Stimulated activated CD8-positive, alpha-beta memory T cell treated with anti-CD3 and anti-CD28 coated beads, Interleukin-4, amount 100 ng/mL, for 48 hours (primary cell): ENCODE data around the gene NANOS3.
A peak's percentile ranks its signal among the peaks of the same experiment; 100 is the strongest.

ENCODE experiments used
- DNase-seq: peaks from one replicate; pipeline ENCODE4 v3.0.0-alpha.2; 2020

Gene NANOS3

DNA sequence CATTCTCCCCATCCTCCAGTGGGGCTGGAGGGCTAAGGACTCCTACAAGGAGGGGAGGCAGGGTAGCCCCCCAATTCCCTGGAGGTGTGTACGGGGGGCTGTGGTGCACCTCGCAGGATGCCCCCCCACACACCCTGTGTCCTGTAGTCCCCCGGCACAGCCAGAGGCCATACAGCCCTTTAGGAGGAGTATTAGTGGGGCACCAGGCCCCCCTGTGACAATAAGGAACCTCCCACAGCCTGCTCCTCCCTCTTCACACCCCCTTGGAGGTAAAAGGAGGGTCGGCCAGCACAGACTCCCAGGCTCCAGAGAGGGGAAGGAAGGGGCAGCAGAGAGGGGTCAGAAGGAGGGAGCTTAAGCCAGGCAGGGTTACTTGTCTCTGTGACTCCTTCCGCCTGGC lies at the start of gene NANOS3:
Gene NANOS3, plus strand, starts transcription at position 301 of the 400 bp plus-strand sequence. CDS start 115 bp downstream, outside the sequence.
- no peak for DNase-seq

DNA sequence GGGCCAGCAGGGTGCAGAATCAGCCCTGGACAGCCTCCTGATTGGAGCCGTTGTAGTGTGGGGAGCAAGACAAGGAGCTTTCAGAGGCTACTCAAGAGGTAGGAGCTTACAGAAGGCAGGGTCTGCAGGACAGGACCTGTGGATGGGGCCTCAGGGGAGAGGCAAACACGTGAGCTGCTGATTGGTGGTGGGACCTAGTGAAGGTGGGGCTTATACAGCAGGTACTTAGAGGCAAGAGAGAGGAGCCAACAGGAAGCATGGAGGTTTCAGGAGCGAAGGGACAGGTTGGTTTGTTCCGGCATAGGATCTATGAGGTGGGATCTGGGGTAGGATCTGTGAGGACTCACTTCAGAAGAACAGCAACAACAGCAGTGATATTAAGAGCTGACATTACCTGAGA lies 49.3 kb upstream of the NANOS3 start:
- DNase-seq: no peak

DNA sequence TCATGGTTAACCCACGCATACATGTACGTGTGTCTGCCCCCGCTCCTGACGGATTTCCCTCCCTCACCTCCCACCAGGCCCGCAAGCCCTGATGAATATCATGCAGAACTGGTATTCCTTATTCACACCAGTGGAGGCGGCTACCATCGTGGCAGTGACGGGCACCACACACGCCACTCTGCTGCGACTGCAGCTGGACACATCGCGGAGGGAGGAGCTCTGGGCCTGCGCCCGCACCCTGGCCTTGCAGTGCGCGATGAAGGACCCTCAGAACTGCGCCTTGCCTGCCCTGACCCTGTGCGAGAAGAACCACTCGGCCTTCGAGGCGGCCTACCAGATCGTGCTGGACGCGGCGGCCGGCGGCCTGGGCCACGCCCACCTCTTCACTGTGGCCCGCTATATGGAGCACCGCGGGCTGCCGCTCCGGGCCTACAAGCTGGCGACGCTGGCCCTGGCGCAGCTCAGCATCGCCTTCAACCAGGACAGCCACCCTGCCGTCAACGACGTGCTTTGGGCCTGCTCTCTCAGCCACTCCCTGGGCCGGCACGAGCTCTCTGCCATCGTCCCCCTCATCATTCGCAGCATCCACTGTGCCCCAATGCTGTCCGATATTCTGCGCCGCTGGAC lies 46.7 kb upstream of the NANOS3 start:
- no peak for DNase-seq

DNA sequence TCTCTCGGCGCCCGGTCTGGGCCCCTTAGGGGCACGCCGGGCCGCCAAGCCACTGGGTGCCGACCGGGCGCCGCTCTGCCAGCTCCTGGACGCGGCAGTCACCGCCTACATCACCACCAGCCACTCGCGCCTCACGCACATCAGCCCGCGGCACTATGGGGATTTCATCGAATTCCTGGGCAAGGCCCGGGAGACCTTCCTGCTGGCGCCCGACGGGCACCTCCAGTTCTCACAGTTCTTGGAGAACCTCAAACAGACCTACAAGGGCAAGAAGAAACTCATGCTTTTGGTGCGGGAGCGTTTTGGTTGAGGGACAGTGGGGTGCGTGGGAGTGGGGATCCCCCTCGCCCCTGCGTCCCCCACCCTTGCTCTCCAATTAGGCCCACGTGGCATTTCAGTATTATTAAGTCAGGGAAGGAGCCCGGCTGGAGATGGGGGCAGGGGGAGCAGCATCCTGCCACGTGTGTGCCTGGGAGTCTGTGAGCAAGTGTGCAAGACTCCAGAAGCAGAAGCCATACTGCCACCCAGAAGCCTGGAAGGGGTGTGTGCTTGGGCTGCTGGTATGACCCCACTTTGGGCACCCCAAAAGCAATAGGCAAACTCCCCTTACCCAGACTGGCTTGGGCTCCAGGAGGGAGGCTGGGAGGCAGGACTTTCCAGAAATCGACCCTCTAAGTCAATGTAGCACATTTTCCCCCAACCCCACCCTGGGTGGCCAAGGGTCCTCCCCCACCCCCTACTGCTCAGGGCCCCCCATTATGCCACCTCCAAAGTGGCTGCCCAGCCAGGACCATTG lies 46.0 kb upstream of the NANOS3 start:
- no peak for DNase-seq

DNA sequence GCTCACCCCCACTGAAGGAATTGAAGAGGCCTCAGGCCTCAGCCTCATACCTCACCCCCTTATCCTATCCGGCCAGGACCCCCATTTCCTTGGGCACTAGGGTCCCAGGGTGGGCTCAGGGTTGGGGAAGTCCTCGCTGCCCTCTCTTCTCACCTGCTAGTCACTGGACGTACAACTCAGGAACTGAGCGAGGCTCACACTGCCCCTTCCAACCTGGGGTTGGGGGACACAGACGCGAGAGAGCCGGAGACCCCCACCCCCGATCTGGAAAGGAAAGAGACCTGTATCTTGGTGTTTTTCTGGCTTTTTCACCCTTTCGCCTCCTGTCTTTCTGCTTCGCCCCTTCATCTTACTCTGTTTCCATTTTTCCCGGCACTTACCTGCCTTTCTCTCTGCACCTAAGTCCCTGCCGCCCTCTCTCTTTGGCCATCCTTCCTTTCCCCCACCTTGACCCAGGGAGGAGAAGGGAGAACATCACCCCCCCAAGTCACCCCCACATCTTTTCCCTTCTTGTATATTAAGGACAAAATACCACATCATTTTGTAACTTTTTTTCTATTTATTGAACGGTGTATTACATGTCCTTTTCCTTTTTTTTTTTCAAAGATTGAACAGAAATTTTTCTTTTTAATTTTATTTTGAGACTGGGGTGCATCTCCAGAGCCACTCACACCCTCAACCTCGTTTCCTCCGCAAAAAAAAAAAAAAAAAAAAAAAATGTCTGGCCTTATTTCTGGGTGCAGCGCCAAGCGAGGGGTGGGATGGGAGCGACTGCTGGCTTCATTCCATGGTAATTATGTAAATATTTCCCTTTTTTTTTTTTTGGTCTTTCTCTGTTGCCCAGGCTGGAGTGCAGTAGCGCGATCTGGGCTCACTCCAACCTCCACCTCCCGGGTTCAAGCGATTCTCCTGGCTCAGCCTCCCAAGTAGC lies 45.1 kb upstream of the NANOS3 start:
- DNase-seq: no peak

DNA sequence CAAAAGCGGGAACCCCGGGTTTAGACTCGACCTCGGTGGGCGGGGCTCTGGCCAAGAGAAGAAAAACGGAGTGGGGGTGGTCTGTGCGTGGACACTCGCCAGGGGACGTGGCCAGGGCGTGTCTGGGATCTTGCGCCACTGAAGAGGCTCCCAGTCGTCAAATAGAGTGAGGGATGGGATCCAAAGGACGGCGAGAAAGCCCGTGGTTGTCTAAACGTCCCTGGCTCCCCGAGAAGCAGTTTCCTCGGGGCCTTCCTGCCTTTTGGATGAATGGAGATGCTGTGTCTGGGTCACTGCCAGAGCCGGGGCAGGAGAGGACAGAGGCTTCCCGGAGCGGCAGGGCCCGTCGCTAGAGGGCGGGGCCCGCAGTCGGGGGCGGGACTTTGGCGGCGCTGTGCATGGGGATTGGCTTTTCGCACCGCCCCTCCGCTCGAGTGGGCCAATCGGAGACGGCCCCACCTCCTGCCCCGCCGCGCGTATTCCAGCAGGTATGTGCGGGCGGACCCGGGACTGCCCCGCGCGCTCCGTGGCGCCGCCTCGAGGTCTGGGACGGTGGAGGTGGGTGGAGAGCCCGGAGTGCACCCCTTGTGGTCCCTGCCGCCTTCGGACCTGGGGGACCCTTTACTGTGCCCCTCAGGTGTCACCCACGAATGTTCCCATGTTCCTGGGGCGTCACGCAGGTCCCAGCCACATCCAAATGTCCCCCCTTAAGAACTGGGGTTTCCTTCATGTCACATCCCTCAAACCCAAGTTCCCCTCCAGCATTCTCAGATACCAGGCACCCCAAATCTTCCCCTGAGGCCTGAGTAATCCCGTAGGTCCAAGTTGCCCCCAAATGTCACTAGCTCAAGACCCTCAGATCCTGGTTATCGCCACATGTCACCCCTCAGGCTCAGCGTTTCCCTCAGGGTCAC lies 43.3 kb upstream of the NANOS3 start:
- peak; percentile 97 for DNase-seq

DNA sequence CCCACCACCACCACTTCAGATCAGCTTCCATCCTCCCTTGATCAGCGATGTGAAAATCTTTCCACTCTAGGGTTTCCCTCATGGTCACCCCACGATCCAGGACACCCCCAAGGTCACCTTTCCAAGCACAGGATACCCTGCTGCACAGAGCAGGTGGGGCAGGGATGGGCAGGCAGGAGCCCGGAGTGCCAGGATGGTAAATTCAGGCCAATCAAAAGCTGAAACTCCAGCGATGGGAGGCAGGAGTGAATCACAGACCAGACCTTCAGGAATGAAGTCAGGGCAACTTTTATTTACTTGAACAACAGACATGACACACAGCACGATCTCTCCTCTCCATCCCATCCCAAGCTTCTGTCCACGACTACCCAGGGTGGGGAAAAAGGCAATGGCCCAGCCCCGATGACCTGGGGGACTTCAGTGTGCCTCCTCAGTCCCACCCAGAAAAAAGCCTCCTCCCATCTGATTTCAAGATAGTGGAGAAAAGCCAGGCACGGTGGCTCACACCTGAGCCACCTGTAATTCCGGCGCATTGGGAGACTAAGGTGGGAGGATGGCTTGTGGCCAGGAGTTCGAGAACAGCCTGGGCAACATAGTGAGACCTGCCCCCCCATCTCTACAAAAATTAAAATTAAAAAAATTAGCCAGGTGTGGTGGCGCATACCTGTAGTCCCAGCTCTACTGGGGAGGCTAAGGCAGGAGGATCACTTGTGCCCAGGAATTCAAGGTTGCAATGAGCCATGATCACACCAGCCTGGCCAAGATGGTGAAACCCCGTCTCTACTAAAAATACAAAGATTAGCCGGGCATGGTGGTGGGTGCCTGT lies 42.5 kb upstream of the NANOS3 start:
- DNase-seq: no peak

DNA sequence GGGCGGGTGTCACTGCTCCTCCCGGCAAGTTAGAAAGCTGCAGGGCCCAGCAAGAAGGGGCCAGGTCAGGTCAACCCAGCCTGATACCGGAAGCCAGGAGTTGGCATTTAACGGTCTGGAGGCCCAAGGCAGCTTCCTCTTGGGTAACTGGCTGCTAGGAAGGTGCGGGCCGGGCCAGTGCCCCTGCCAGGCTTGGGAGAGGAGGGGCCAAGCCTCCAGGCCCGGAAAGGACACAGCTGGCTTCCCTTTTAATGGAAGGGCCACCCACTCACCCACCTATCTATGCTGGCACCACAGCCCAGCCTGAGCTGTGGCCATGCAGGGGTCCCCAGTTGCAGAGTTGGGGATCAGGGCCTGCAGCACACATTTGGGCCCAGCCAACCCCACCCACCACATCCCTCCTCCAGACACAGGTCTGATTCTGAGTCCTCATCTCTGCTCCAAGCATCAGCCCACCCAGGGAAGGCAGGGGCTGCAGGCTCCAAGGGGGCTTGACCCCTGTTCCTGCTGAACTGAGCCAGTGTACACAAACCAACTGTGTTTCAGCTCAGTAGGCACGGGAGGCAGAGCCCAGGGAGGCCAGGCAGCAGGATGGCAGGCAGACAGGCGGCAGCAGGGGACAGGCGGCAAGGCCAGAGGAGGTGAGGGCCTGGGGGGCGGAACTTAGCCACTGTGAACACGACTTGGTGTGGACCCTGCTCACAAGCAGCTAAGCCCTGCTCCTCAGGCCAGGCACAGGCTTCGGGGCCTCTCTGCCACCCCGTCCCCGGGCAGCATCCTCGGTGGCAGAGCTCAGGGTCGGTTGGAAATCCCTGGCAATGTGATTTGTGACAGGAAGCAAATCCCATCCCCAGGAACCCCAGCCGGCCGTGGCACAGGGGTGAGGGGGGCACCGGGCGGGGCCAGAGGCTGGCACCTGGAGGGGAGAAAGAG lies 40.9 kb upstream of the NANOS3 start:
- peak; percentile 35 for DNase-seq

DNA sequence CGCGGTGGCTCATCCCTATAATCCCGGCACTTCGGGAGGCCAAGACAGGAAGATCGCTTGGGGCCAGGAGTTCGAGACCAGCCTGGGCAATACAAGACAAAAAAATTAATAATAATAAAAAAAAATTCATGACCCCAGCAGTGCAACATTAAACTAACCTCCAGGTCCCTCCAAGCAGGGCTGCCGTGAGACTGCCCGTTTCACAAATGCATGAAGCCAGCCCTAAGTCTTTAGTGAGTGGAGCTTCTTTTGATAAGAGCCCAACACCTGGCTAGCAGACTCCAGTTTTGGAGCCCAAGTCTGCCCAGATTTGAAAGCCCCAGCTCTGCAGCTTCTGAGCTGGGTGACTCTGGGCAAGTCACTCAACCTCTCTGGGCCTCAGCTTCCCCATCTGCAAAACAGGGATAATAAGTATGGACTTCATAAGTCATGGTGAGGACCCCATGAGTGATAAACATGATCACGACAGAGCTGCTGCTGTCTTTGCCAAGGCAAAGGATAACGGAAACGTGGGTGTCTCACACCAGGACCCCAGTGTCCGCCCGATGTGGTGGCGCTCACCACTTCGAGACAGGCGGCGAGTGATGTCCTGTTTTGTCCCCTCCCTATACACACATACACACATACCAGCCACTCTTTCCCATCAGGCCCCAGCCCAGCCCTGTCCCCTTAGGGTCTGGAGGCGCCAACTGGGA lies 38.4 kb upstream of the NANOS3 start:
- DNase-seq: peak; percentile 42

DNA sequence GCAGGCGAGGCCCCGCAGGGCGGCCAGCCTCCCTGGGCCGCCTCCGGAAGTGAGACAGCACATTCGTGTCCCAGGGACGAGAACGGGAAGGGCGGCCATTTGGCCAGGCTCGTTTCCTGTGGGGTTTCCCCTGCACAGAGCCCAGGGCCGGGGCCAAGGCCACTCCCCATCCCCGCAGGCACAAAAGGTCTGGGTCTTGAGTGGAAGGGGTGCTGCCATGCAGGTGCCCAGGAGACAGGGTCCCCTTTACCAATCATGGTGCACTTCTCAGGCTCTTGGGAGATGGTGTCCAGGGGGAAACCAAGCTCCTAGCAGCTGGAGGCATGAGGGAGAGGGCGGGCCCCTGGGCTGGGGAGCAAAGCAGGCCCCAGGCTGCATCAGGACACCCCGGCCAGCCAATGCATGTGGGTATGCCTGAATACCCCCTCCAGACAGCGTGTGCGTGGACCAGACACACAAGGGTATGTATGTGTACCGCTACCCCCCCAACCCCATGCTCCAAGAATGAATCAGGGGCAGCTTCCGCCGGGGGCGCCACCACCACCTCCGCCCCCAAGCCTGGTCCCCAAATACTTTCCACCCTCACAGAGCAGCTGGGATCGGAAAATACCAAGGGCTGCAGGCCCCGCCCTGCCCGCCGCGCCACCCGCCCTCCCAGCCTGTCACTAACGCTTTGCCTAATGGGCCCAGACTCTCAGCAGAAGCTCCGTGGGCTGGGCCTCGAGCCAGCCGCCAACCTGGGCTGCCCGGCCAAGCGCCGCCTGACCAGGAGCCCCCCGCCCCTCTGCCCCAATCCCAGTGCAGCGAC lies 37.6 kb upstream of the NANOS3 start:
- DNase-seq: peak; percentile 90

DNA sequence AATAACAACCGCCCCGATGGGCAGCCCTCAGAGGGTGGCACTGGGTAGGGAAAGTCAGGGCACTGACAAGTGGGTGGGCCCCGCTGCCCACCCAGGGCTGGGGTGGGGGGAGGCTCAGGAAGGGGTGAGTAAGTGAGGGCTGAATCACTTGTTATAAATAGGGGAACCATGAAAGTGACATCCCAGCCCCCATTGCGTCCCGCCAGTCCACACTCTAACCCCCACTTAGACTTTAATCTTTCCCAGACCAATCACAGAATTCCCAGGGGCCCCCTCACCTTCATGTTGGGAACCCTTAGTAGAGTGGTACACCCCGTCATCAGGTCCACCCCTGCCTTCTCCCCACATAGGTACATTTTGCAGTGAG lies 37.0 kb upstream of the NANOS3 start:
- no peak for DNase-seq

DNA sequence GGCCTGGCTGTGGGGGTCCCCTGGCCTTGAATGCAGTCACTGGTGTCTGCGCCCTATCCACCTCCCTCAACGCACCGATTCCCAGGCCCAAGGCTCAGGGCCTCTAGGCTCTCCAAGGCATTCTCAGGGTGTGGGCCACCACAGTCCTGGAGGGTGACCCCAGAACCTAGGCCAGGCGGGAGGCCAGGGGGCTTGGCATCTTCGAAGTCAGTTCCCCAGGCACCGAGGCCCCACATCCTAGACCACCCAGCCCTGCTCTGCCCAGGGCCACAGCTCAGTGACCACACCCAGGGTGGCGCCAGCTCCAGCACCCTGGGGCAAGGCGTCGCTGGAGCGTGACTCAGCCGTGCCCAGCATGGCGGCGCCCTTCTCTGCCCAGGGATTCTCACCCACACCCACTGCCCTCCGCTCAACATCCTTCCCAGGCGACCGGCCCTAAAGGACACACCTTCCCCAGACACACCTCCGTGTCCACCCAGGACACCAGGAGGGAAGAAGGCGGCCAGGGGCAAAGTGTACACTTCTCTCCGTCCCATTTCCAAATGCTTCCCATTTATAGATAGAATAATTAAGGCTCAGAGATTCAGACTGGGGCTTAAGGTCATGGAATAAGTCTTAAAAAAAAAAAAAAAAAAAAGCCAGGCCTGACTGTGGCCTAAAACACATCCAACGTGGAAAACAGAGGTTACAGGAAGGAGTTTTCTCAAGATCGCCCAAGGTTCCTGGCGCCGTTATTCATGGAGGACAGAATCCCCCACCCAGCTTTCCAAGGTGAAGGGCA lies 36.4 kb upstream of the NANOS3 start:
- peak; percentile 68 for DNase-seq

DNA sequence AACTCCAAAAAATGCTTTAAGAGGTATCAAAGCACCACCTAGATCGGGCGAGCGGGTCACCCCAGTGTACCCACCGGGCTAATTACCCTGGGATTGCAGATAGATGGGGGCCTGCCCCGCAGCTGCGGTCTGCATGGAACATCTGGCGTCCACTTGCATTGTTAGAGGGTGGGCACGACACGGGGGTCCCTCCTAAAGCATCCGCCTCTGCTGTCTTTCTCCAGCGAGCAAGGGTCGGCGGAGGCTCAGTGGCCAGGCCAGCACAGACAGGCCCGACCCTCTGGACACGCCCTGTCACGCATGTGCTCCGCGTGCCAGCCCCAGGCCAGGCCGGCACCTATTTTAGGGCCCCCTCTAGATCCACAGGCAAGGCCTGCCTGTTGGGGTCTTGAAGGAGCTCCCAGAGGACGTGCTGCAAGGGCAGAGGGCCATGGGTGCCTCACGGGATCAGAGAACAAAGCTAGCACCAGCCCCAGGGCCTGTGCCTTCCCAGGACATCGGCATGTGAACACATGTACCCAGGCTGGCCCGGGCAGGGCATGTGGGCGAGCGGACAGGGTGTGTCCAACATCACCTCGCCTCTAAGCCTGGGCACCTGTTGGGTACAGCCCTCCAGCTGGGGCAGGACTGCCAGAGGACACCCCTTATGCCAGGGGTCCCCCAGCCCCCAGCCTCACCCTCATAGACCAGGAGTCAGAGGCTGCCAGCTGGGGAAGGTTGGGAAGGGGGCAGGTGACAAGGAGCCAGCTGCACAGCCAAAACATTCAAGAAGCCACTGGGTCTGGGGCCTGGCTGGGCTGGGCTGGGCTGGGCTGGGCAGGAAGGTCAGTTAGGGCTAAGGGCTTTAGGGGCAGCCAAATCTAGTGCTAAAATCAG lies 35.6 kb upstream of the NANOS3 start:
- DNase-seq: peak; percentile 61

DNA sequence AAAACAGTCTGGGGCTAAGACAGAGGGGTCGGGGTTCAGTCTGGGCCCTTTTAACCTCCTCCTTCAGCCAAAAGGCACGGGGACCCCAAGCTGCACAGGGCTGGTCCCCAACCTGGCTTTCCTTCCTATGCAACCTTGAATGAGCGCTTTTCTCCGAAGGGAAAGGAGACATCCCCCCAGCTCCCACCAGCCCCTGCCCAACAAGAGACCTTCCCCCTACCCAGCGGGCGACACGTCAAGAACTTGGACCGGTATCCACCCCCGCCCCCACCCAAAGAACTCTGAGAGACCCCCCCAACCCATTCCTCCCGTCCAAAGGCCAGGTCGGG lies 35.0 kb upstream of the NANOS3 start:
- peak; percentile 43 for DNase-seq

DNA sequence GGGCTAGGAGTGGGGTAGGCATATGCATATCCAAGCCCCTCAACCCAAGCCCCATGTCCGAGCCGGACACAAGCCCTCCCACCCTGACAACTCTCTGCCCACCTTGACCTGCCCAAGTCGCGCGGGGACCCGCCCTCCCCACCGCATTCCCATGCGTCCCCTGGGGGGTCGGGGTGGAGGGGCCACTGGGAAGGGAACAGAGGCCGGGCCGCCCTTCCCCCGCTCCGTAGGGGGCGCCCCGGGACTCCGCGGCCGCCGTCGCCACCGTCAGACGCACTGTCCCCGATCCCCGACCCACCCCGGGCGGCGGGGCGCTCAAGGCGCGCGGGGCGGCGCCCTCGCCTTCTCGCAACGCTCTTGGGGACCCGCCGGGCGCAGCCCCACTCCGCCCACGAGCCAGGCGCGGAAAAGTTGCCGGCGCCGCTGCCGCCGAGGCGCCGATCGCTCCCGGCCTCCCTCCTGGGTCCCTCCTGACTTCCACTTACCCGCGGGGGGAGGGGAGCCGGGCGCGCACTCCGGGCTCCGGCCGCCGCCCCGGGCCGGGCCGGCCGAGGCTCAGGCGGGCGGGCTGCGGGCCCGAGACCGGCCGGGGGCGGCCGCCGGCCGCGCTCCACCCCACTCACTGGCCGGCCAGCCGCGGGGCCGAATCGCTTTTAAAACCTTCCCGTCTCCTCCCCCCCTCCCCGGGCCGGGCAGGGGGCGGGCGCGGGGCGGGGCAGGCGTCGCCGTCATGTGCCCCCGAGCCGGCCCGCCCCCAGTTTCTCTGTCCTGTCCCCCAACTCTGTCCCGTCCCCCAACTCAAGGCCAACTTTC lies 34.4 kb upstream of the NANOS3 start:
- peak; percentile 80 for DNase-seq
